HepG2 (cell line): ENCODE measurements around the gene ELL. TPM values are rescaled to one million over a fixed set of nuclear protein-coding genes. Genes with fewer than 3 reads are reported as not detected.

Experiments used
- ATAC-seq: fragments of 200-7000 bp; cut with Tn5 transposase; 3 replicates; pipeline ENCODE4 v1.9.1; 2020; ENCODE audit warnings: mild to moderate bottlenecking, moderate library complexity
- BruUV-seq: library from RNA; stranded (reverse); fragments of 400-500 nt; replicated peaks from 2 replicates; lab custom pipeline; 2021; lab: Mats Ljungman, UMichigan
- CTCF ChIA-PET: fragments of 300-600 bp; formaldehyde crosslinking; extraction: SDS; loops from one replicate; lab custom pipeline; 2021; ENCODE audit warnings: low total read pairs, inconsistent platforms, low intra/inter-chr PET ratio; lab: Yijun Ruan, JAX
- POLR2A ChIA-PET: fragments of 350-600 bp; sonication (Branson Sonifier 250); formaldehyde crosslinking; loops from one replicate; lab custom pipeline; 2020; ENCODE audit warnings: antibody characterized with exemption, inconsistent platforms; lab: Yijun Ruan, JAX
- DNase-seq: peaks from one replicate; pipeline ENCODE4 v3.0.0-alpha.2; 2015; ENCODE audit warnings: low spot score
- FAIRE-seq: peaks from 3 replicates; lab custom pipeline; 2011; peaks lifted over from hg19 to GRCh38; lab: Jason Lieb, UNC
- H2AFZ ChIP-seq: one replicate; pipeline ENCODE4 v1.6.1; 2011; ENCODE audit warnings: low read length, inconsistent platforms
- H3K27ac ChIP-seq: fragments of 300-600 bp; 3 replicates; pipeline ENCODE4 v1.8.0; 2011; ENCODE audit warnings: mixed run types, mild to moderate bottlenecking, mixed read lengths, low read length, inconsistent platforms; ENCODE audit not compliant: insufficient read depth; ENCODE audit errors: extremely low read length
- H3K27me3 ChIP-seq, 2 experiments: fragments of 200-600 bp in 1 of 2; 2 replicates in 1 of 2; 3 replicates in 1 of 2; pipeline versions ENCODE4 v1.6.0 to v1.8.0; 2011; ENCODE audit warnings: low read length in 2 of 2, mild to moderate bottlenecking in 2 of 2, moderate library complexity in 2 of 2, inconsistent platforms in 1 of 2; ENCODE audit not compliant: insufficient read depth in 2 of 2, control insufficient read depth in 1 of 2
- H3K36me3 ChIP-seq, 2 experiments: fragments of 200-600 bp in 1 of 2; replicated peaks in 1 of 2; 2 replicates in 1 of 2; 3 replicates in 1 of 2; pipeline versions ENCODE4 v1.5.1 to v1.8.0; 2011; ENCODE audit warnings: low read length in 2 of 2, inconsistent platforms in 1 of 2; ENCODE audit not compliant: insufficient read depth in 2 of 2, control insufficient read depth in 1 of 2
- H3K4me1 ChIP-seq: 2 replicates; pipeline ENCODE4 v1.5.1; 2012; ENCODE audit warnings: low read length, inconsistent platforms; ENCODE audit not compliant: insufficient read depth
- H3K4me2 ChIP-seq: 2 replicates; pipeline ENCODE4 v1.6.0; 2011; ENCODE audit warnings: low read depth, low read length, inconsistent platforms
- H3K4me3 ChIP-seq, 3 experiments: fragments of 200-600 bp in 1 of 3; sonication (generic), shearing (Covaris generic) in 1 of 3; replicated peaks in 1 of 3; 2 replicates each; pipeline ENCODE4 v1.5.1; 2011 to 2016; ENCODE audit warnings: low read length in 3 of 3, inconsistent platforms in 2 of 3, low read depth in 2 of 3, mild to moderate bottlenecking in 2 of 3, control low read depth in 1 of 3, mixed read lengths in 1 of 3; ENCODE audit not compliant: insufficient read depth in 1 of 3
- H3K79me2 ChIP-seq: one replicate; pipeline ENCODE4 v1.6.1; 2011; ENCODE audit warnings: low read length, inconsistent platforms; ENCODE audit not compliant: insufficient read depth
- H3K9ac ChIP-seq: 2 replicates; pipeline ENCODE4 v1.6.0; 2011; ENCODE audit warnings: mild to moderate bottlenecking, low read depth, low read length, inconsistent platforms; ENCODE audit not compliant: insufficient read depth
- H3K9me3 ChIP-seq: 2 replicates; pipeline ENCODE4 v1.5.1; 2012; ENCODE audit warnings: mild to moderate bottlenecking, low read length
- H4K20me1 ChIP-seq: 2 replicates; pipeline ENCODE4 v1.6.0; 2011; ENCODE audit warnings: inconsistent platforms, mild to moderate bottlenecking, low read length, moderate library complexity; ENCODE audit not compliant: insufficient read depth
- FOXO1 ChIP-seq: sonication (generic); formaldehyde crosslinking; IDR thresholded peaks from 2 replicates; pipeline ENCODE4 v1.4.0; 2020; ENCODE audit warnings: missing genetic modification reagents
- NAIF1 ChIP-seq: sonication (generic); formaldehyde crosslinking; IDR thresholded peaks from 2 replicates; pipeline ENCODE4 v1.5.0; 2020; ENCODE audit warnings: mild to moderate bottlenecking, missing genetic modification reagents, borderline replicate concordance
- SIX1 ChIP-seq: sonication (generic); formaldehyde crosslinking; IDR thresholded peaks from 2 replicates; pipeline ENCODE4 v1.4.0; 2020; ENCODE audit warnings: missing genetic modification reagents, borderline replicate concordance
- TCF7 ChIP-seq: sonication (generic); IDR thresholded peaks from 2 replicates; pipeline ENCODE4 v1.6.1; 2016; ENCODE audit warnings: antibody characterized with exemption, low read depth
- ZBTB8A ChIP-seq: sonication (generic); formaldehyde crosslinking; IDR thresholded peaks from 2 replicates; pipeline ENCODE4 v1.4.0; 2020; ENCODE audit warnings: mild to moderate bottlenecking, low read depth, missing genetic modification reagents, borderline replicate concordance
- ZFP36L1 ChIP-seq: sonication (generic); formaldehyde crosslinking; IDR thresholded peaks from 2 replicates; pipeline ENCODE4 v1.8.0; 2022; ENCODE audit warnings: mild to moderate bottlenecking, missing genetic modification reagents, moderate library complexity
- ZNF768 ChIP-seq: sonication (generic); formaldehyde crosslinking; IDR thresholded peaks from 2 replicates; pipeline ENCODE4 v1.4.0; 2020; ENCODE audit warnings: missing genetic modification reagents
- WGBS: methylation state at CpG from one replicate; pipeline ENCODE4 v1.1.6; 2017; ENCODE audit warnings: low lambda C conversion rate; 5-methylcytosine and 5-hydroxymethylcytosine counted together
- in situ Hi-C: cut with HindIII; loops from 2 replicates; pipeline ENCODE4 v1.10.0; 2017; ENCODE audit warnings: low pct_unique_long_range_greater_than_20kb; ENCODE audit not compliant: extremely low pct_ligation_motif_present
- intact Hi-C: fragments of 100-400 bp; cut with micrococcal nuclease; formaldehyde crosslinking; loops from one replicate; pipeline ENCODE4 v1.10.0; 2022; ENCODE audit not compliant: unreplicated experiment
- polyA plus RNA-seq, 8 experiments: library from polyadenylated mRNA; depleted of rRNA in 3 of 8; stranded (reverse) in 7 of 8; unstranded in 1 of 8; fragments of >200 nt; fragmentation: Illumina TruSeq in 4 of 8; extraction: Trizol in 4 of 8; gene quantifications; 2 replicates each; pipeline versions ENCODE4 v1.2.1 to v1.2.3, GENCODE V29; 2011 to 2016; ENCODE audit warnings: low read depth in 4 of 8, missing spikeins in 1 of 8, mixed read lengths in 1 of 8; ENCODE audit not compliant: insufficient read depth in 1 of 8
- total RNA-seq, 5 experiments: library from RNA; depleted of rRNA; stranded (reverse); fragments of >200 nt; fragmentation: Illumina TruSeq; extraction: Trizol; gene quantifications; 2 replicates each; pipeline ENCODE4 v1.2.3, GENCODE V29; 2016; ENCODE audit warnings: low read depth in 1 of 5

Gene ELL
- total and polyA plus RNA-seq, 2 of the 13 experiments (the other 11 are each of a cell fraction or from before 2014, with no cell fraction given) = 3.7 to 5.4 TPM

- no TSS peak for BruUV-seq
- no peak overlapping the region for H3K9ac ChIP-seq
These were observed 91.3 kb downstream of the ELL start for GRCh38 chr19:18430417-18431144.

GRCh38 chr19:18429717-18430416, 92.0 kb downstream of the ELL start:
- ChIA-PET POLR2A (no interaction called here), CTCF (no interaction called here)
- Histone ChIP-seq H2AFZ (no peak overlapping the region), H4K20me1 (no peaks in the 10 kb centered on the region), H3K27me3 (no peaks in the 10 kb centered on the region), H3K9ac (no peak overlapping the region), H3K4me1 (no peaks in the 10 kb centered on the region), H3K36me3 (peaks cover 1 to 3% of the 10 kb centered on the region in 2 experiments; a peak in 2 of 5 replicates), H3K4me2 (no peak overlapping the region), H3K9me3 (no peaks in the 10 kb centered on the region), H3K27ac (no peak overlapping the region), H3K79me2 (no peaks in the 10 kb centered on the region), H3K4me3 (no peak overlapping the region)
- ATAC-seq (no peak), DNase-seq (no peak), FAIRE-seq (no peak)
- in situ Hi-C loops = no loop called here
- no peak for TF ChIP-seq TCF7
- peak; percentile 97 for TF ChIP-seq ZNF768 (CRISPR knock-in tag)
- 97% methylated on average over 10 of the region's 13 CpGs for WGBS
- BruUV-seq = no TSS peak
- intact Hi-C loops = no loop called here

More at GRCh38 chr19:18430417-18431144, 91.3 kb downstream of the ELL start:
- DNase-seq = no peak
- H3K36me3 ChIP-seq = peaks cover 1 to 3% of the 10 kb centered on the region in 2 experiments; a peak in 2 of 5 replicates
- no peaks in the 10 kb centered on the region for H4K20me1 ChIP-seq
- H3K4me2 ChIP-seq = no peak overlapping the region
- in situ Hi-C loops (no loop called here), intact Hi-C loops (no loop called here)
- CTCF ChIA-PET = no interaction called here
- H3K4me3 ChIP-seq = no peak overlapping the region
- no peaks in the 10 kb centered on the region for H3K9me3 ChIP-seq
- H3K79me2 ChIP-seq = no peaks in the 10 kb centered on the region
- POLR2A ChIA-PET = no interaction called here
- TF ChIP-seq FOXO1 (CRISPR knock-in tag) = no peak
- TF ChIP-seq ZBTB8A = no peak
- no peak for TF ChIP-seq ZFP36L1 (CRISPR knock-in tag)
- TF ChIP-seq NAIF1 (CRISPR knock-in tag) = no peak
- no peak for TF ChIP-seq SIX1
- FAIRE-seq = no peak
- H2AFZ ChIP-seq = no peak overlapping the region
- H3K27me3 ChIP-seq = no peaks in the 10 kb centered on the region
- H3K27ac ChIP-seq = no peak overlapping the region
- H3K4me1 ChIP-seq = no peaks in the 10 kb centered on the region
- no peak for ATAC-seq
- 98% methylated on average over 3 of the region's 21 CpGs for WGBS
